ENCODE measurements around the gene PTPRQ. TPM values are rescaled to one million over a fixed set of nuclear protein-coding genes. Genes with fewer than 3 reads are reported as not detected.

The PTPRQ gene
- total and polyA plus RNA-seq, 2 of the 8 experiments (the other 6 are each of a cell fraction or from before 2014, with no cell fraction given), result not detected

- Histone ChIP-seq H3K56ac (replicated peaks; ENCODE audit: insufficient read length, low read depth, low read length) (no peak overlapping the region), H3K79me1 (ENCODE audit: low read depth, low read length) (no peaks in the 10 kb centered on the region), H3K79me2 (ENCODE audit: control insufficient read depth in 1 of 2, insufficient read depth in 2 of 2, low read length in 2 of 2) (no peaks in the 10 kb centered on the region), H3K27me3 (replicated peaks in 1 of 4; ENCODE audit: control insufficient read depth in 3 of 4, extremely low read depth in 1 of 4, insufficient read depth in 3 of 4, low read length in 3 of 4) (peaks cover 0 to 1% (median 0%) of the 10 kb centered on the region in 4 experiments; a peak in 1 of 7 replicates), H2BK20ac (ENCODE audit: low read length) (no peak overlapping the region), H3K23ac (ENCODE audit: insufficient read length) (no peak overlapping the region), H3K4me1 (replicated peaks in 1 of 4; ENCODE audit: control insufficient read depth in 3 of 4, insufficient read depth in 4 of 4, low read length in 3 of 4) (no peaks in the 10 kb centered on the region), H2BK5ac (ENCODE audit: low read depth, low read length) (no peak overlapping the region), H3K9ac (replicated peaks in 1 of 4; ENCODE audit: extremely low read depth in 1 of 4, low read depth in 3 of 4, low read length in 3 of 4) (no peak overlapping the region), H4K8ac (ENCODE audit: extremely low read depth, insufficient read depth, low read length) (no peak overlapping the region), H3K18ac (ENCODE audit: extremely low read depth, low read length) (no peak overlapping the region), H2AK5ac (ENCODE audit: low read depth, low read length) (no peak overlapping the region), H2AFZ (ENCODE audit: low read length) (no peak overlapping the region), H4K20me1 (replicated peaks in 1 of 2; ENCODE audit: control insufficient read depth in 1 of 2, insufficient read depth in 2 of 2, low read length in 2 of 2) (no peaks in the 10 kb centered on the region), H3K4ac (replicated peaks; ENCODE audit: insufficient read length, low read depth, low read length) (no peak overlapping the region), H3K4me2 (ENCODE audit: insufficient read depth in 1 of 2, low read depth in 2 of 2, low read length in 2 of 2) (no peak overlapping the region), H4K91ac (replicated peaks; ENCODE audit: insufficient read length, low read length) (no peak overlapping the region), H2BK120ac (replicated peaks; ENCODE audit: low read depth, low read length) (no peak overlapping the region), H2BK12ac (ENCODE audit: low read depth, low read length) (no peak overlapping the region), H3K23me2 (ENCODE audit: low read depth, low read length) (no peaks in the 10 kb centered on the region), H3K14ac (ENCODE audit: insufficient read length) (no peak overlapping the region), H4K5ac (ENCODE audit: insufficient read length, low read depth, low read length) (no peak overlapping the region), H2BK15ac (ENCODE audit: low read length) (no peak overlapping the region), H3K36me3 (ENCODE audit: control insufficient read depth in 2 of 4, insufficient read depth in 4 of 4, low read length in 3 of 4) (no peaks in the 10 kb centered on the region), H3K4me3 (ENCODE audit: extremely low read depth in 1 of 4, insufficient read depth in 2 of 4, low read depth in 3 of 4, low read length in 4 of 4) (no peak overlapping the region), H3K27ac (ENCODE audit: low read depth, low read length) (no peak overlapping the region), H3K9me3 (ENCODE audit: insufficient read depth in 2 of 2, low read depth in 1 of 2, low read length in 1 of 2) (no peaks in the 10 kb centered on the region)
- FAIRE-seq (no peak), DNase-seq (ENCODE audit: low read depth in 1 of 2, low spot score in 2 of 2) (no peak)
- 89% methylated on average over 1 of the region's 1 CpG; no CpG with 5 or more reads in 1 of the 2 experiments for WGBS, 2 experiments (ENCODE audit: extremely low coverage in 1 of 2, insufficient coverage in 1 of 2, insufficient read length in 1 of 2, insufficient replicate concordance in 2 of 2, low coverage in 1 of 2, low lambda C conversion rate in 2 of 2, missing lambda C conversion rate in 1 of 2)
- CTCF ChIA-PET (ENCODE audit: partially characterized antibody), result interaction anchor here (6.0 kb wide), 1 partner anchor 17 kb away, joined by 30 read pairs; no protein-coding TSS in a partner anchor
- POLR2A ChIA-PET (ENCODE audit: partially characterized antibody), result no interaction called here
- TF ChIP-seq, protein P1, sequence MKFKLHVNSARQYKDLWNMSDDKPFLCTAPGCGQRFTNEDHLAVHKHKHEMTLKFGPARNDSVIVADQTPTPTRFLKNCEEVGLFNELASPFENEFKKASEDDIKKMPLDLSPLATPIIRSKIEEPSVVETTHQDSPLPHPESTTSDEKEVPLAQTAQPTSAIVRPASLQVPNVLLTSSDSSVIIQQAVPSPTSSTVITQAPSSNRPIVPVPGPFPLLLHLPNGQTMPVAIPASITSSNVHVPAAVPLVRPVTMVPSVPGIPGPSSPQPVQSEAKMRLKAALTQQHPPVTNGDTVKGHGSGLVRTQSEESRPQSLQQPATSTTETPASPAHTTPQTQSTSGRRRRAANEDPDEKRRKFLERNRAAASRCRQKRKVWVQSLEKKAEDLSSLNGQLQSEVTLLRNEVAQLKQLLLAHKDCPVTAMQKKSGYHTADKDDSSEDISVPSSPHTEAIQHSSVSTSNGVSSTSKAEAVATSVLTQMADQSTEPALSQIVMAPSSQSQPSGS (IDR thresholded peaks at IDR 0.05; ENCODE audit: low read length), result no peak
- TF ChIP-seq RNF2 (IDR thresholded peaks at IDR 0.05; ENCODE audit: borderline replicate concordance, low read depth, low read length, missing control alignments, poor library complexity, severe bottlenecking), result no peak
- no peak for TF ChIP-seq SRF (IDR thresholded peaks at IDR 0.05; ENCODE audit: low read depth, low read length)
- no peak for TF ChIP-seq JUND (IDR thresholded peaks at IDR 0.05; ENCODE audit: low read length)
- TF ChIP-seq RBBP5 (IDR thresholded peaks at IDR 0.05; ENCODE audit: borderline replicate concordance, low read depth, low read length), result no peak
- no peak for TF ChIP-seq SAP30 (IDR thresholded peaks at IDR 0.05; ENCODE audit: insufficient read depth, insufficient replicate concordance, low read length)
- TF ChIP-seq CBX5 (IDR thresholded peaks at IDR 0.05; ENCODE audit: low read depth, low read length), result no peak
- no peak for TF ChIP-seq KDM1A (IDR thresholded peaks at IDR 0.05; ENCODE audit: borderline replicate concordance, low read length)
- no peak for TF ChIP-seq SP2 (IDR thresholded peaks at IDR 0.05; ENCODE audit: low read length)
- TF ChIP-seq NANOG (IDR thresholded peaks at IDR 0.05; ENCODE audit: insufficient read depth, low read depth, low read length, poor library complexity, severe bottlenecking), result no peak
These were observed 136.2 kb downstream of the PTPRQ start for GRCh38 chr12:80580254-80580653.

All from H1 (cell line).